GM12891 (cell line): ENCODE measurements around the gene PARD3.

ENCODE experiments used
- PAX5 ChIP-seq: IDR thresholded peaks from 2 replicates; pipeline ENCODE4 v1.6.1; 2011; ENCODE audit warnings: low read length, moderate library complexity, mild to moderate bottlenecking; ENCODE audit not compliant: insufficient read depth, severe bottlenecking
- POLR2A ChIP-seq: IDR thresholded peaks from 2 replicates; pipeline ENCODE4 v1.6.1; 2011; ENCODE audit warnings: low read depth, low read length, control low read depth
- POLR2AphosphoS5 ChIP-seq: IDR thresholded peaks from 2 replicates; pipeline ENCODE4 v1.6.1; 2011; ENCODE audit warnings: low read depth, low read length, control low read depth
- SPI1 ChIP-seq: IDR thresholded peaks from 2 replicates; pipeline ENCODE4 v1.6.1; 2011; ENCODE audit warnings: low read depth, low read length, control low read depth
- TAF1 ChIP-seq: IDR thresholded peaks from 2 replicates; pipeline ENCODE4 v1.6.1; 2011; ENCODE audit warnings: low read depth, low read length, control low read depth

DNA sequence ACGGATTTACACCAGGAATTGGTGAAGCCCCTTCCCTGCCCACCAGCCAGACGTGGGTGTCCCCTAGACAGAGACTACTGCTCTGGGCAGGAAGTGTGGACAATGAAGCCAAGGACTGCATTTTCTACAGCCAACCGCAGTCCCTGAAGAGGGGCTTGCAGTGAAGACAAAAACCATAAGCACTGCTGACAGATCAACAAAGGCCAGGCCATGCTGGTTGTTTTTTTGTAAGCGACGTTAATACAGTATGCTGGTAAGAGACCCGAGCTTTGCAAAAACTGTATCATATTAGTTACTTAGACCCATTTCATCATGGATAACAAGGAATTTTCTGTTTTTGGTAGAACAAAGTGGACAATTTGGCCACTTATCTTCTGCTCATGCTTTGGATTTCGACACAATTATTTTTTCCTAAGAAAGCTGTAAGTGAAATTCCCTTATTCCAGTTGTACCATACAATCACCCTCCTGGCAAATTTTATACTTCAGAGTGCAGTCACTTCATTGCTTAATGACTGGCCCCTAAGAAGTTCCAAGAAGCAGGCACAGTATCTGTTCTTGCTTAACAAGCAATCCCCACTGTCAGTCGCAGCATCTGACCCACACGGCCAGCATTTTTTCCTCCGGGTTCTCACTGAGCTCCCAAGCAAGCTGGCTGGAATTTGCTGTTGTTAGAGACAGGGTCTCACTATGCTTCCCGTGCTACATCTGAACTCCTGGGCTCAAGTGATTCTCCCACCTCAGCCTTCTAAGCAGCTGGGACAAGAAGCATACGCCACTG, 163.5 kb downstream of the PARD3 start:
- no peak for TF ChIP-seq POLR2AphosphoS5
- no peak for TF ChIP-seq POLR2A
- no peak for TF ChIP-seq TAF1
- TF ChIP-seq SPI1, result no peak
- TF ChIP-seq PAX5, result no peak
